ENCODE results near the gene OSBPL5.

OSBPL5 gene

GRCh38 chr11:3165152-3165705 is at the start of gene OSBPL5:
TSS of gene OSBPL5 (minus strand) at chr11:3165310. CDS start at chr11:3129148, 36,162 bp downstream.
- DNase-seq (ENCODE audit: low read depth, low spot score), result no peak

GRCh38 chr11:3214420-3214699 is 49.2 kb upstream of the OSBPL5 start:
- DNase-seq (ENCODE audit: low read depth, low spot score), result no peak

- DNase-seq (ENCODE audit: low read depth, low spot score), result no peak
Measured at GRCh38 chr11:3213659-3214419, 48.7 kb upstream of the OSBPL5 start.

- no peak for DNase-seq (ENCODE audit: low read depth, low spot score)
Measured at GRCh38 chr11:3208272-3208671, 43.2 kb upstream of the OSBPL5 start.

GRCh38 chr11:3207526-3208189 is 42.5 kb upstream of the OSBPL5 start:
- no peak for DNase-seq (ENCODE audit: low read depth, low spot score)

- DNase-seq (ENCODE audit: low read depth, low spot score), result no peak
Measured at GRCh38 chr11:3206922-3207204, 41.8 kb upstream of the OSBPL5 start.

GRCh38 chr11:3206156-3206921 is 41.2 kb upstream of the OSBPL5 start:
- no peak for DNase-seq (ENCODE audit: low read depth, low spot score)

- DNase-seq (ENCODE audit: low read depth, low spot score), result no peak
Measured at GRCh38 chr11:3205261-3206155, 40.4 kb upstream of the OSBPL5 start.

GRCh38 chr11:3204141-3205015 is 39.3 kb upstream of the OSBPL5 start:
- DNase-seq (ENCODE audit: low read depth, low spot score), result no peak

- no peak for DNase-seq (ENCODE audit: low read depth, low spot score)
Measured at GRCh38 chr11:3203221-3204043, 38.3 kb upstream of the OSBPL5 start.

GRCh38 chr11:3202759-3203158 is 37.6 kb upstream of the OSBPL5 start:
- no peak for DNase-seq (ENCODE audit: low read depth, low spot score)

GRCh38 chr11:3202305-3202704 is 37.2 kb upstream of the OSBPL5 start:
- no peak for DNase-seq (ENCODE audit: low read depth, low spot score)

GRCh38 chr11:3201677-3202181 is 36.6 kb upstream of the OSBPL5 start:
- DNase-seq (ENCODE audit: low read depth, low spot score), result no peak

- no peak for DNase-seq (ENCODE audit: low read depth, low spot score)
Measured at GRCh38 chr11:3201112-3201581, 36.0 kb upstream of the OSBPL5 start.

- no peak for DNase-seq (ENCODE audit: low read depth, low spot score)
Measured at GRCh38 chr11:3200388-3201111, 35.4 kb upstream of the OSBPL5 start.

- no peak for DNase-seq (ENCODE audit: low read depth, low spot score)
Measured at GRCh38 chr11:3199537-3200295, 34.6 kb upstream of the OSBPL5 start.

GRCh38 chr11:3198815-3199214 is 33.7 kb upstream of the OSBPL5 start:
- no peak for DNase-seq (ENCODE audit: low read depth, low spot score)

Measured in iPS DF 19.7 (cell line).